Measurements from ENCODE around the gene MYO9A. TPM values are rescaled to one million over a fixed set of nuclear protein-coding genes. Genes with fewer than 3 reads are reported as not detected.

The MYO9A gene
- polyA plus RNA-seq, 1 experiment = 15.2 TPM

DNA sequence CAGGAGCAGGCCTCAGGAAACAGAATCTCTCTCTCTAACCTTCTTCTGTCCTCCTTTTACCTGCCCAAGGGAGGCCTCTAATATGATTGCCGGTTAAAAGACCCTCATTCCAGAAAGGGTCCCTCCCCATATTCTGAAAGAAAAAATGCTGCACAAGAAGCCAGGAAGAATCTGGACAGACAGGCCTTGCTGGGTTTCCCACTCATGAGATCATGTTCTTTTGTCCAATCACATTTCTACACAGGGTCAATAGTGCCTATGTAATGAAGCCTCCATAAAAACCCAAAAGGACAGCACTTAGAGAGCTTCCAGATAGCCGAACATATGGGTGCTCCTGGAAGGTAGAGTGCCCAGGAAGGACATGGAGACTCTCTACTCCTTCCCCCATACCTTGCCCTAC lies 146.0 kb downstream of the MYO9A start:
- CTCF ChIA-PET = no interaction called here
- POLR2A ChIA-PET = interaction anchor here (0.6 kb wide), 1 partner anchor 166 kb away, joined by 3 read pairs; no protein-coding TSS in a partner anchor
- DNase-seq (ENCODE audit: low read depth, low spot score) = no peak

DNA sequence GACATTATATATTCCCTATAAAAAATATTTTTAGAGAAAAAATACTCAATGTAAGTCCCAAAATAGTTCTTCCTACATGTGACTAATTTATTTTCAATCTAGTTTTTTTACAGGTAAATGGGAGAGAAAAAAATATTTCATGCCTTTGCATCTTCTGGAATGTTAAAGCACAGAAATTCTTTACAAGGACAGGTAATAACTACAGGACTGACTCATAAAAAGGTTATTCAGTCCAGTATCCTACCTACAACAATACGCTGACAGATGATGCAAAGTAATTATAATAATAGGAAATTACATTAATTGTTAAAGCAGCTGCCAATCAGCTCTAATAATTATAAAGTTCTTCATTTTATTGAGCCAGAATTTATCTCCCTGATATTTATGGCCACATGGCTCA lies 147.5 kb downstream of the MYO9A start:
- POLR2A ChIA-PET = no interaction called here
- CTCF ChIA-PET = no interaction called here
- no peak for DNase-seq (ENCODE audit: low read depth, low spot score)

More for the DNA sequence above, 146.0 kb downstream of the MYO9A start:
- H3K27ac ChIP-seq (ENCODE audit: low read depth, low read length) = no peak overlapping the region
- H3K4me3 ChIP-seq (ENCODE audit: low read depth, low read length) = no peak overlapping the region
- no peaks in the 10 kb centered on the region for H3K27me3 ChIP-seq (ENCODE audit: control insufficient read depth, insufficient read depth, low read length)
- no peaks in the 10 kb centered on the region for H3K9me3 ChIP-seq (ENCODE audit: control insufficient read depth, insufficient read depth, low read length)
- TF ChIP-seq, protein P1, sequence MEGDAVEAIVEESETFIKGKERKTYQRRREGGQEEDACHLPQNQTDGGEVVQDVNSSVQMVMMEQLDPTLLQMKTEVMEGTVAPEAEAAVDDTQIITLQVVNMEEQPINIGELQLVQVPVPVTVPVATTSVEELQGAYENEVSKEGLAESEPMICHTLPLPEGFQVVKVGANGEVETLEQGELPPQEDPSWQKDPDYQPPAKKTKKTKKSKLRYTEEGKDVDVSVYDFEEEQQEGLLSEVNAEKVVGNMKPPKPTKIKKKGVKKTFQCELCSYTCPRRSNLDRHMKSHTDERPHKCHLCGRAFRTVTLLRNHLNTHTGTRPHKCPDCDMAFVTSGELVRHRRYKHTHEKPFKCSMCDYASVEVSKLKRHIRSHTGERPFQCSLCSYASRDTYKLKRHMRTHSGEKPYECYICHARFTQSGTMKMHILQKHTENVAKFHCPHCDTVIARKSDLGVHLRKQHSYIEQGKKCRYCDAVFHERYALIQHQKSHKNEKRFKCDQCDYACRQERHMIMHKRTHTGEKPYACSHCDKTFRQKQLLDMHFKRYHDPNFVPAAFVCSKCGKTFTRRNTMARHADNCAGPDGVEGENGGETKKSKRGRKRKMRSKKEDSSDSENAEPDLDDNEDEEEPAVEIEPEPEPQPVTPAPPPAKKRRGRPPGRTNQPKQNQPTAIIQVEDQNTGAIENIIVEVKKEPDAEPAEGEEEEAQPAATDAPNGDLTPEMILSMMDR (IDR thresholded peaks at IDR 0.05; ENCODE audit: low read depth, low read length) = no peak

DNA sequence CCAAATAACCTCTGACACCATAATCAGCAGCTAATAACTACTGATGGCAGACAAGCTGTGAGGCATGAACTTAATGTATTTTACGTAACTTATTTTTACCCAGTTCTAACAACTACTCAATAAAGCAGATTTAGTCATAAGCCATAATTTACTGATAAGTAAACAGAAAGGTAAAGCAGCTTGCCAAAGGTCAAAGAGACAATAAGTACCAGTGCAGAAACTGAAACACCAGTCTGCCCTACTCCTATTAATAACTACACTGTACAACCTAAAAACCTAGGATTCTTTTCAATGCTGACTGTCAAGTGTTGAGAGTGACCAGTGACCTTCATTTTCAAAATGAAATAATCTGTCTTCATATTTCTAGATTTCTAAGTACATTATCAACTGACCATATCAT lies 155.4 kb downstream of the MYO9A start:
- POLR2A ChIA-PET = no interaction called here
- DNase-seq (ENCODE audit: low read depth, low spot score) = no peak
- CTCF ChIA-PET = no interaction called here

More for the DNA sequence above, 147.5 kb downstream of the MYO9A start:
- no peak overlapping the region for H3K4me3 ChIP-seq (ENCODE audit: low read depth, low read length)
- H3K27ac ChIP-seq (ENCODE audit: low read depth, low read length) = no peak overlapping the region
- no peaks in the 10 kb centered on the region for H3K27me3 ChIP-seq (ENCODE audit: control insufficient read depth, insufficient read depth, low read length)
- no peaks in the 10 kb centered on the region for H3K9me3 ChIP-seq (ENCODE audit: control insufficient read depth, insufficient read depth, low read length)
- TF ChIP-seq, protein P1 (IDR thresholded peaks at IDR 0.05; ENCODE audit: low read depth, low read length) = no peak

DNA sequence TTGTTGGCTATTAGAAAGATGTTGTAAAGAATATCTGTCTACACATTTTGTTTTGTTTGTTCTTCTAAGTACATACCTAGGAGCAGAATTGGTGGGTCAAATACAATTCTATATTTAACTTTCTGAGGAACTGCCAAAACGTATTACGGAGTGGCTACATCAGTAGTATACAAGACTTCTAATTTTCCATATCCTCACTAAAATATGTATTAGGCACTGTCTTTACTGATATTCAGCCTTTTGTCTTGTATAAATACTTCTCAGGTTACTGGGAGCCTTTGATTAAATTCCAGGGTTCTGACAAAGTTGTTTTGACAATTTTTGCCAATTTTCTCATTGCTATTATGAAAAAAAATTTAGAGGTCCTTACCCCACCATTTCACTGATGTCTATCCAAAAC lies 160.9 kb downstream of the MYO9A start:
- no peaks in the 10 kb centered on the region for H3K27me3 ChIP-seq (ENCODE audit: control insufficient read depth, insufficient read depth, low read length)
- H3K27ac ChIP-seq (ENCODE audit: low read depth, low read length) = no peak overlapping the region
- TF ChIP-seq, protein P1 (IDR thresholded peaks at IDR 0.05; ENCODE audit: low read depth, low read length) = no peak
- ChIA-PET CTCF (no interaction called here), POLR2A (no interaction called here)
- H3K4me3 ChIP-seq (ENCODE audit: low read depth, low read length) = no peak overlapping the region
- no peaks in the 10 kb centered on the region for H3K9me3 ChIP-seq (ENCODE audit: control insufficient read depth, insufficient read depth, low read length)
- no peak for DNase-seq (ENCODE audit: low read depth, low spot score)

More for the DNA sequence above, 155.4 kb downstream of the MYO9A start:
- no peak overlapping the region for H3K27ac ChIP-seq (ENCODE audit: low read depth, low read length)
- H3K9me3 ChIP-seq (ENCODE audit: control insufficient read depth, insufficient read depth, low read length) = no peaks in the 10 kb centered on the region
- H3K27me3 ChIP-seq (ENCODE audit: control insufficient read depth, insufficient read depth, low read length) = no peaks in the 10 kb centered on the region
- no peak overlapping the region for H3K4me3 ChIP-seq (ENCODE audit: low read depth, low read length)
- TF ChIP-seq, protein P1 (IDR thresholded peaks at IDR 0.05; ENCODE audit: low read depth, low read length) = no peak

DNA sequence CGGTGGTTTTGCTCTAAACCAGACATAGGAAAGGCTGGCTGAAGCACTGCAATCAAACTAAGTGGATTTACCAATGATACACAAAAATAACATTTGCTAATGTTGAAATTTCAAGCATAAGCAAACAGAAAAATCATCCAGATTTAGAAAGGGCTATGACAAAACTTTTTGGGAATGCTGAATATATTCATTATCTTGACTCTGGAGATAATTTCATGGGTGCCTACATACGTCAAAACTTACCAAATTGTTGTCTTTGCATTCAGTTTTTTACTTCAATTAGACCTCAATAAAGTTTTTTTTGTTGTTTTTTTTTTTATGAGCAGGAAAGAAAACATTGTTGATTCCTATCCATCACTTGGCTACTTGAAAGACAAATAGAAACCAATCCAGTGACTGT lies 166.8 kb downstream of the MYO9A start:
- ChIA-PET CTCF (no interaction called here), POLR2A (no interaction called here)
- TF ChIP-seq, protein P1 (IDR thresholded peaks at IDR 0.05; ENCODE audit: low read depth, low read length) = no peak
- no peak for DNase-seq (ENCODE audit: low read depth, low spot score)
- Histone ChIP-seq H3K4me3 (ENCODE audit: low read depth, low read length) (no peak overlapping the region), H3K27ac (ENCODE audit: low read depth, low read length) (no peak overlapping the region), H3K9me3 (ENCODE audit: control insufficient read depth, insufficient read depth, low read length) (no peaks in the 10 kb centered on the region), H3K27me3 (ENCODE audit: control insufficient read depth, insufficient read depth, low read length) (no peaks in the 10 kb centered on the region)

Data from AG04450 (cell line).